GM19025 (cell line): ENCODE data around the gene MRPL3.

Experiments
- ATAC-seq: cut with Tn5 transposase; IDR thresholded peaks from one replicate; pipeline ENCODE4 v1.9.1; 2021; ENCODE audit warnings: mild to moderate bottlenecking, low read depth, moderate library complexity; ENCODE audit not compliant: unreplicated experiment

Gene MRPL3

DNA sequence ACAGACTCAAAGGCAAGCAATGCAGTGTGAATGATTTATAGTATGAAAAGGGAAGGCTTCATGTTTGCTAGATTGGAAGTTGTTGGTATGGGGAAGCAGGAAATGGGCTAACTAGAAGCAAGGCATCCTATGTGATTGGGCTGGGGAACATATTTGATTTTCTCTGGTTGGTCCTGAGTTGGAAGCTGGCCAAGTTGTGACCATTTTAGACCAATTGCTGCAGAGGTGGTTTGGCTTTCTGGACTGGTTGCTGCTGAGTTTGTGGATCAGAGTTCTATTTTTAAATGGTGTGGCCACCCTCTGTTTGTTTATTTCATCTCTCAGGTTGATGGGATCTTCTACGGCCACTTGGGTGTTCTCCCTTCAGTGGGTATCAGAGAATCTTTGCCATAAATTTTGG, 81.5 kb downstream of the MRPL3 start:
- ATAC-seq: no peak

DNA sequence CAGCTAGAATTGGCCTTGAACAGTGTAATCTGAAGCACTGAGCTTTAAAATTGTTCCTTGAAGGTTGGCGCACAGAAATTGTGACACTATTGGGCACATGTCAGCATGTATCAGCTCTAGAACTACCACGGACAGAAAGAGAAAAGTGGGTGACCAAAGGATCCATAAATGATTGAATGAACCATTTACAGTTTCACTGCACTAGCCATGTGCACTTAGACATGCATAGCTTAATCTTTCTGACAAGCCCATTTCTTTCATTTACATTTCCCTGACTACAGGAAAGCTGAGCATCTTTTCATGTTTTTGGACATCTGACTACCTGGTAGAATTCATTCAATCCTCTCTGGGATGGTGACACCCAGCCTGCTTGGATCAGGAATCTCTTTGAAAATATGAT, 85.0 kb downstream of the MRPL3 start:
- no peak for ATAC-seq
